Mesothelial cell of epicardium (in vitro differentiated cells): ENCODE results near the gene CADM4. TPM values are rescaled to one million over a fixed set of nuclear protein-coding genes. Genes with fewer than 3 reads are reported as not detected.

Experiments
- DNase-seq, 2 experiments: peaks; one replicate each; pipeline ENCODE4 v3.0.0; 2021; ENCODE audit warnings: low spot score in 2 of 2; ENCODE audit not compliant: unreplicated experiment in 2 of 2
- H3K27ac Mint-ChIP-seq: 2 replicates; pipeline ENCODE4 v1.8.0; 2021; ENCODE audit warnings: mixed read lengths
- H3K27me3 Mint-ChIP-seq: 2 replicates; pipeline ENCODE4 v1.8.0; 2021; ENCODE audit warnings: low read depth, mixed read lengths
- H3K36me3 Mint-ChIP-seq: 2 replicates; pipeline ENCODE4 v1.8.0; 2021; ENCODE audit warnings: mixed read lengths
- H3K4me1 Mint-ChIP-seq: 2 replicates; pipeline ENCODE4 v1.8.0; 2021; ENCODE audit warnings: mixed read lengths
- H3K4me3 Mint-ChIP-seq: 2 replicates; pipeline ENCODE4 v1.8.0; 2021; ENCODE audit warnings: mild to moderate bottlenecking, moderate library complexity, mixed read lengths
- H3K9me3 Mint-ChIP-seq: 2 replicates; pipeline ENCODE4 v1.8.0; 2021; ENCODE audit warnings: mixed read lengths
- total RNA-seq: library from RNA; stranded (reverse); gene quantifications from 3 replicates; pipeline ENCODE4 v1.2.1, GENCODE V29; 2021
- TF ChIP-seq, protein P1 (sequence below): fragments of 200-600 bp; sonication (generic); IDR thresholded peaks from one replicate; pipeline ENCODE4 v1.5.0; 2021; ENCODE audit warnings: antibody characterized with exemption; ENCODE audit not compliant: unreplicated experiment

The CADM4 gene
- total RNA-seq, 1 donor from 2014 or later = 47.1 TPM

DNA sequence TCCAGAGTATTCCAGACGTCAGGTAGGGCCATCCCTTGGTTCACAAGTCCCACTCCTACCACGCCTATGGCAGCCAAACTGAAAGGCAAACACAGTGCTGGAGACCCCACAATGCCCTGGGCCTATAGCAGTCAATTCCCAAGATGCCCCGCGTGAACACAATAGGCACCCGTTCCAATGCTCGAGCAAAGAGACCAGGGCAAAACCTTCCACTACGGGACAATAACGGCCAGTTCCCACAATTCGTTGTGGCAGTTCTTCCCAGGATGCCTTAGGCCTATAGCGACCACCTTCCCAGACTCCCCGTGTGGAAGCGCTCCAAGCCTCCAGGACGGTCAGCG is 20.8 kb downstream of the CADM4 start:
- peaks cover 15% of the 10 kb centered on the region for H3K36me3 Mint-ChIP-seq
- peak overlapping the region; percentile 92 for H3K4me3 Mint-ChIP-seq
- TF ChIP-seq, protein P1, sequence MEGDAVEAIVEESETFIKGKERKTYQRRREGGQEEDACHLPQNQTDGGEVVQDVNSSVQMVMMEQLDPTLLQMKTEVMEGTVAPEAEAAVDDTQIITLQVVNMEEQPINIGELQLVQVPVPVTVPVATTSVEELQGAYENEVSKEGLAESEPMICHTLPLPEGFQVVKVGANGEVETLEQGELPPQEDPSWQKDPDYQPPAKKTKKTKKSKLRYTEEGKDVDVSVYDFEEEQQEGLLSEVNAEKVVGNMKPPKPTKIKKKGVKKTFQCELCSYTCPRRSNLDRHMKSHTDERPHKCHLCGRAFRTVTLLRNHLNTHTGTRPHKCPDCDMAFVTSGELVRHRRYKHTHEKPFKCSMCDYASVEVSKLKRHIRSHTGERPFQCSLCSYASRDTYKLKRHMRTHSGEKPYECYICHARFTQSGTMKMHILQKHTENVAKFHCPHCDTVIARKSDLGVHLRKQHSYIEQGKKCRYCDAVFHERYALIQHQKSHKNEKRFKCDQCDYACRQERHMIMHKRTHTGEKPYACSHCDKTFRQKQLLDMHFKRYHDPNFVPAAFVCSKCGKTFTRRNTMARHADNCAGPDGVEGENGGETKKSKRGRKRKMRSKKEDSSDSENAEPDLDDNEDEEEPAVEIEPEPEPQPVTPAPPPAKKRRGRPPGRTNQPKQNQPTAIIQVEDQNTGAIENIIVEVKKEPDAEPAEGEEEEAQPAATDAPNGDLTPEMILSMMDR = no peak
- H3K9me3 Mint-ChIP-seq = no peaks in the 10 kb centered on the region
- H3K4me1 Mint-ChIP-seq = peaks cover 25% of the 10 kb centered on the region
- H3K27ac Mint-ChIP-seq = peak overlapping the region; percentile 96
- no peak for DNase-seq
- no peaks in the 10 kb centered on the region for H3K27me3 Mint-ChIP-seq

DNA sequence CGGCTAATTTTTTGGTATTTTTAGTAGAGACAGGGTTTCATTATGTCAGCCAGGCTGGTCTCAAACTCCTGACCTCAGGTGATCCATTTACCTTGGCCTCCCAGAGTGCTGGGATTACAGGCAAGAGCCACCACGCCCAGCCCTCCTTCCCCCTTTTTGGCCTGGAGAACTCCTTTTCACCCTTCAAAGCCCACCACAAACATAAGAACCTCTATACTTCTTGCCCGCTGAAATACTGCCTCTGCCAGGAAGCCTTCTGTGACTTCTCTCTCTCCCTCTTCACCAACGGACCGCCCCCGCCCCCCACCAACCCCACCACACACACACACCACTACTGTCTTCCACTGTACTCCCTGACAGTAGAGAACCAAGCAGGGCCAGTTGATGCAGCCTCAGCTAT is 22.7 kb downstream of the CADM4 start:
- no peak overlapping the region for H3K27ac Mint-ChIP-seq
- TF ChIP-seq, protein P1 = no peak

DNA sequence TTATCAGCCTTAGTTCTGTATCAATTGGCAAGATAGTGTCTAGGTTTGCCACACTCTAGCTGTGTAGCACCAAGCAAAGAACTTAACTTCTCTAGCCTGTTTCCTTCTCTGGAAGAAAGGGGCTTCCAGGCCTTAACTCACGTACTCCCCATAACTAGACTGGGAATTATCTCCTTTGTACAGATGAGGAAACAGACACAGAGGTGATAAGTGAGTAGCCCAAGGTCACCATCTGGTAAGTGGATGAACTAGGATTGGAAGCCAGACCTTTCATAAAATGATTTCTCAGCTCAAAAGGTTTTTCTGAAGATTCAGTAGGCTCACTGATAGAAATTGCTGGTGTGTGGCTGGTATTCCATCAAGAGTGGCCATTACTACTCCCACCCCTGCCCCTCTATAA is 23.3 kb downstream of the CADM4 start:
- Mint-ChIP-seq H3K4me3 (no peak overlapping the region), H3K4me1 (peaks cover 25% of the 10 kb centered on the region), H3K36me3 (peaks cover 29% of the 10 kb centered on the region), H3K27ac (peak overlapping the region; percentile 16), H3K9me3 (no peaks in the 10 kb centered on the region), H3K27me3 (no peaks in the 10 kb centered on the region)
- TF ChIP-seq, protein P1 = no peak
- no peak for DNase-seq

More for the DNA sequence above, 22.7 kb downstream of the CADM4 start:
- DNase-seq = no peak
- H3K4me1 Mint-ChIP-seq = peaks cover 25% of the 10 kb centered on the region
- no peaks in the 10 kb centered on the region for H3K9me3 Mint-ChIP-seq
- H3K27me3 Mint-ChIP-seq = no peaks in the 10 kb centered on the region
- H3K4me3 Mint-ChIP-seq = no peak overlapping the region
- peaks cover 27% of the 10 kb centered on the region for H3K36me3 Mint-ChIP-seq

DNA sequence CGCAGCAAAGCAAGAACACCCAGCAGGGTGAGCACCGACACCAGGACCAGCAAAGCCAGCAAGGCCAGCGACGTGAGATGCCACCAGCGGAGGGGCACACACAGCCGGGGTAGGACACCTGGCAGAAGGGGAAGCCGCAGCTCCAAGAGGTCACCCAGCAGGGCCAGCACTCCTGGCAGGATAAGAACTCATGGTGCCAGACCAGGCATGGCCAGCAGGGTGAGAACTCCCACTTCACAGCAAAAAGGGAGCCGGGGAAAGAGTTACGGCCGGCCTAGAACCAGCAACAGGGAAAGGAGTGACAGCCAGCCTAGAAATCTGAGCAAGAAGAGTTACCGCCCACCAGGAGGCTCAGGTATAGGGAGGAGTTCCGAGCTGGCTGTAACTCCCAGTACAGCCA is 27.3 kb downstream of the CADM4 start:
- Mint-ChIP-seq H3K4me1 (peaks cover 5% of the 10 kb centered on the region), H3K27ac (no peak overlapping the region), H3K27me3 (no peaks in the 10 kb centered on the region), H3K9me3 (no peaks in the 10 kb centered on the region), H3K4me3 (no peak overlapping the region), H3K36me3 (peaks cover 32% of the 10 kb centered on the region)
- no peak for DNase-seq
- TF ChIP-seq, protein P1 = no peak

DNA sequence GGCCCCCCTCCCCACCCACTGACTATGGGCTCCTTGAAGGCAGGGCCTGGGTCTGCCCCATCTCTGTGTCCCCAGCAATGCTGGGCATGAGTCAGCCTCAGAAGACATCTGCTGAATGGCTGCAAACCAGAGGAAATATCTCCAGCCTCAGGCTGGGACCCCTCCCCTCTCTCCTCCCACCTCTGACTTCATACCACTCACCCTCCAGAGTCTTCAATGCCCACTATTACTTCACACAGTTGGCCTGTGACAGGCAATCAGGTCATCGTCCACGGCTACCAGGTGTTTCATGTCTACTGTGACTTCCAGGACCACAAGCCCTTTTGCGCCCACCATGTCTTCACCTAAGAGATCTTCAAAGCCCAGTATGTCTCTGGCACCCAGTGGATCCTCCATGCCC is 27.9 kb downstream of the CADM4 start, which contains the start of gene SRRM5:
Gene SRRM5, plus strand, starts transcription at position 301 of the 400 bp plus-strand sequence. Its CDS starts 34 bp downstream, at position 335.
- Mint-ChIP-seq H3K4me1 (peaks cover 5% of the 10 kb centered on the region), H3K36me3 (peaks cover 37% of the 10 kb centered on the region), H3K27ac (no peak within 1 kb of the TSS), H3K9me3 (no peaks in the 10 kb centered on the region), H3K4me3 (no peak within 1 kb of the TSS), H3K27me3 (no peaks in the 10 kb centered on the region)
- TF ChIP-seq, protein P1 = no peak
- no peak for DNase-seq

DNA sequence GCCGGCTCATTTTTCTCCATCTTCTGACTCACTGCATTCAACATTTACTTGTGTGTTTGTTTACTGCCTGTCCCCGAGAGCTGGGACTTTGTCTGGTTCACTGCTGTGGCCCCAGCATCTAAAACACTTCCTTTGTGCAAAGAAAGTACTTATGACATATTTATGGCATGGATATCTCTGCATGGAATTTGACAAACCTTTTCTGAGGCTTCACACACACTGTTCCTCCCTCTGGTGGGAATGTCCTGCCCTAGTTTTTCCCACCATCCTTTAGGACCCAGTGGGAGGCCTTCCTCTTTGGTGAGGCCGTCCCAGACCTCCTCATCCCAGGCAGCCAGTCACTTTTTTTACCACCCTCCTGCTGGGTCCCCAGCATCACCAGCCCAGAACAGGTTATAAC is 29.2 kb downstream of the CADM4 start:
- Mint-ChIP-seq H3K36me3 (peaks cover 41% of the 10 kb centered on the region), H3K27me3 (no peaks in the 10 kb centered on the region), H3K27ac (peak overlapping the region; percentile 50), H3K4me3 (no peak overlapping the region), H3K9me3 (no peaks in the 10 kb centered on the region), H3K4me1 (peaks cover under 1% of the 10 kb centered on the region)
- DNase-seq = no peak
- TF ChIP-seq, protein P1 = no peak
